ENCODE results near the gene TINCR.

DNA sequence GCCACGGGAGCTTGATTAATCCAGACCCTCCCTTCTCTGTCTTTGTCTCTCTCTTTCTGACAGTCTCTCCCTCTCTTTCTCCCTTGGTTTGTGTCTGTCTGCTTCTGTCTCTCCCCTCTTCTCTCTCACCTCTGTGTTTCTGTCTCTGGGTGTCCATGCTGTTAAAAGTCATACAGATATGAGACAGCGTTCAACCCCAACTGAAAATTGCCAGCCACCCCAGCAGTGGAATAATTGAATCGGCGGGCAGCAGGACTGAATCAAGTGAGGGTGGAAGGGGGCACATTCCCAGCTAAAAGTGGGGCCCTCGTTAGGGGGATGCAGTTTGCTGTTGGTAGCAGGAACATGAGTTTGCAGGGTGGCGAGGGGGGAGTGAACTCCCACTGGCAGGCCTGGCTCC is 43.7 kb downstream of the TINCR start:
- TF ChIP-seq, protein P1, sequence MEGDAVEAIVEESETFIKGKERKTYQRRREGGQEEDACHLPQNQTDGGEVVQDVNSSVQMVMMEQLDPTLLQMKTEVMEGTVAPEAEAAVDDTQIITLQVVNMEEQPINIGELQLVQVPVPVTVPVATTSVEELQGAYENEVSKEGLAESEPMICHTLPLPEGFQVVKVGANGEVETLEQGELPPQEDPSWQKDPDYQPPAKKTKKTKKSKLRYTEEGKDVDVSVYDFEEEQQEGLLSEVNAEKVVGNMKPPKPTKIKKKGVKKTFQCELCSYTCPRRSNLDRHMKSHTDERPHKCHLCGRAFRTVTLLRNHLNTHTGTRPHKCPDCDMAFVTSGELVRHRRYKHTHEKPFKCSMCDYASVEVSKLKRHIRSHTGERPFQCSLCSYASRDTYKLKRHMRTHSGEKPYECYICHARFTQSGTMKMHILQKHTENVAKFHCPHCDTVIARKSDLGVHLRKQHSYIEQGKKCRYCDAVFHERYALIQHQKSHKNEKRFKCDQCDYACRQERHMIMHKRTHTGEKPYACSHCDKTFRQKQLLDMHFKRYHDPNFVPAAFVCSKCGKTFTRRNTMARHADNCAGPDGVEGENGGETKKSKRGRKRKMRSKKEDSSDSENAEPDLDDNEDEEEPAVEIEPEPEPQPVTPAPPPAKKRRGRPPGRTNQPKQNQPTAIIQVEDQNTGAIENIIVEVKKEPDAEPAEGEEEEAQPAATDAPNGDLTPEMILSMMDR (IDR thresholded peaks at IDR 0.05): no peak
- TF ChIP-seq POLR2A (IDR thresholded peaks at IDR 0.05): no peak
- no peak for TF ChIP-seq EP300 (IDR thresholded peaks at IDR 0.05)

All from ovary (tissue), 3 donors.